ENCODE measurements around the gene FLT3.

GRCh38 chr13:27965343-27965739 lies 135.0 kb downstream of the FLT3 start:
- no peak for TF ChIP-seq CTCF (IDR thresholded peaks at IDR 0.05)
- no peak for TF ChIP-seq EP300 (IDR thresholded peaks at IDR 0.05)
- TF ChIP-seq POLR2A (IDR thresholded peaks at IDR 0.05): no peak
- TF ChIP-seq POLR2AphosphoS5 (IDR thresholded peaks at IDR 0.05): no peak

All from sigmoid colon (tissue), 4 donors.